ENCODE data around the gene ZNF655. TPM values are rescaled to one million over a fixed set of nuclear protein-coding genes. Genes with fewer than 3 reads are reported as not detected.
"Not testable (repeated sequence)": the region's sequence is repeated elsewhere in the genome, so short reads cannot be mapped to it uniquely, and the experiment has no call there.

ZNF655 gene
- total and polyA plus RNA-seq, 2 donors from 2014 or later, result 30.4 to 66.8 TPM

DNA sequence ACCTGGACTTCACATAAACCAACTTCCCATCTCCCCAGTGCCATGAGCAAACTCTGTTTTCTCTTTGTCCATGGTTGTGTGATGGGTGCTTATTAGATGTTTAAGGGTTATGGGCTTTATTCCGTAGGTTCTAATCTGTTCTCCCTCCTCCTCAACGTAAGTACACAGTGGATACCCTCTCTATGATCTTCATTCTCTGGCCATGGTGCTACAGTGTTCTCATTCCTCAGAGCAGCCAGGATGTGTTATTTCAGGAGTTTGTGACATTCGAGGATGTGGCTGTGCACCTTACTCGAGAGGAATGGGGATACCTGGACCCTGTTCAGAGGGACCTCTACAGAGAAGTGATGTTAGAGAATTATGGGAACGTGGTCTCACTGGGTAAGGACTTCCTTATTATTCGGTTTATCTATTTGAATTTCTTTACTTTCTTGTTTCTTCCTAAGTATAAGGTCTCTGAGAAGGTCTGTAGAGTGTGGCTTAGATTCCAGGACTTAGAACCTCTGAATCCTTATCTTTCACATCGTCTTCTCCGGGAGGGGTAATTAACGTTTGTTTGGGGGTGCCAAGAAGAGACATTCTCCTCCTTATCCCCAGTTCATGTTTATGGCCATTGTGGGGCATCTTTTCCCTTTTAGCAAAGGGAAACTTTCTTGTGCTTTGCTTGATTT lies 3.8 kb downstream of the ZNF655 start:
- TF ChIP-seq, protein P1, sequence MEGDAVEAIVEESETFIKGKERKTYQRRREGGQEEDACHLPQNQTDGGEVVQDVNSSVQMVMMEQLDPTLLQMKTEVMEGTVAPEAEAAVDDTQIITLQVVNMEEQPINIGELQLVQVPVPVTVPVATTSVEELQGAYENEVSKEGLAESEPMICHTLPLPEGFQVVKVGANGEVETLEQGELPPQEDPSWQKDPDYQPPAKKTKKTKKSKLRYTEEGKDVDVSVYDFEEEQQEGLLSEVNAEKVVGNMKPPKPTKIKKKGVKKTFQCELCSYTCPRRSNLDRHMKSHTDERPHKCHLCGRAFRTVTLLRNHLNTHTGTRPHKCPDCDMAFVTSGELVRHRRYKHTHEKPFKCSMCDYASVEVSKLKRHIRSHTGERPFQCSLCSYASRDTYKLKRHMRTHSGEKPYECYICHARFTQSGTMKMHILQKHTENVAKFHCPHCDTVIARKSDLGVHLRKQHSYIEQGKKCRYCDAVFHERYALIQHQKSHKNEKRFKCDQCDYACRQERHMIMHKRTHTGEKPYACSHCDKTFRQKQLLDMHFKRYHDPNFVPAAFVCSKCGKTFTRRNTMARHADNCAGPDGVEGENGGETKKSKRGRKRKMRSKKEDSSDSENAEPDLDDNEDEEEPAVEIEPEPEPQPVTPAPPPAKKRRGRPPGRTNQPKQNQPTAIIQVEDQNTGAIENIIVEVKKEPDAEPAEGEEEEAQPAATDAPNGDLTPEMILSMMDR (IDR thresholded peaks at IDR 0.05; ENCODE audit: borderline replicate concordance, extremely low read depth, insufficient read depth), result no peak
- DNase-seq, result no peak
- no peak overlapping the region for H3K27ac ChIP-seq (ENCODE audit: low read depth in 2 of 2, low read length in 2 of 2)
- H3K4me3 ChIP-seq (ENCODE audit: low read length in 3 of 3), result no peak overlapping the region
- H3K27me3 ChIP-seq (ENCODE audit: control insufficient read depth, insufficient read depth, low read length), result no peaks in the 10 kb centered on the region
- H3K4me1 ChIP-seq (ENCODE audit: control insufficient read depth in 2 of 3, insufficient read depth in 2 of 3, low read depth in 1 of 3, low read length in 3 of 3), result peaks cover 0 to 5% (median 4%) of the 10 kb centered on the region in 3 donors
- no peaks in the 10 kb centered on the region for H3K9me3 ChIP-seq (ENCODE audit: control insufficient read depth in 2 of 3, insufficient read depth in 1 of 3, low read length in 3 of 3)
- no peak overlapping the region for H3K9ac ChIP-seq (ENCODE audit: low read length in 3 of 3)
- no peak for FAIRE-seq
- intact Hi-C loops (cut with DNase I), result no loop called here
- peaks cover 21 to 55% (median 34%) of the 10 kb centered on the region in 3 donors for H3K36me3 ChIP-seq (ENCODE audit: control insufficient read depth in 2 of 3, insufficient read depth in 3 of 3, low read length in 3 of 3)

DNA sequence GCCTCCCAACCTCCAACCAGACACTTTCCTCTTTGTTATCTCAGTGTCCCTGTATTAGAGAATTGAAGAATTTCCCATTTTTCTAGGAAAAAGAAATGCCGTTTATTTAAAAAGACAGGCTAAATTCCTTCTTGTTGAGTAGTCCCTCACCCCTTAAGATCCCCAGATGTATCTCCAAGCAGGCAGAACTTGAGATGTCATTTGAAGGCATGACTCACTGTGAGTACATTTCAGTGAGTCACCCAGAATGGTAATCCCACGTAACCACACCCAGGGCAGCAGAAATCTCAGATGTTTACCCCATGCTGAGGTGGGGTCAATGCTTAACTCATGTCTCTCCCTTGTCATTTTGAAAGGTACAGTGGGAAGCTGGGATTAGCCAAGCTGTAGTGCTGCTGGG lies 4.4 kb downstream of the ZNF655 start:
- Histone ChIP-seq H3K9me3 (ENCODE audit: control insufficient read depth in 2 of 3, insufficient read depth in 1 of 3, low read length in 3 of 3) (no peaks in the 10 kb centered on the region), H3K36me3 (ENCODE audit: control insufficient read depth in 2 of 3, insufficient read depth in 3 of 3, low read length in 3 of 3) (peaks cover 21 to 55% (median 34%) of the 10 kb centered on the region in 3 donors), H3K4me1 (ENCODE audit: control insufficient read depth in 2 of 3, insufficient read depth in 2 of 3, low read depth in 1 of 3, low read length in 3 of 3) (peaks cover 0 to 4% (median 3%) of the 10 kb centered on the region in 3 donors), H3K27ac (ENCODE audit: low read depth in 2 of 2, low read length in 2 of 2) (no peak overlapping the region), H3K27me3 (ENCODE audit: control insufficient read depth, insufficient read depth, low read length) (no peaks in the 10 kb centered on the region), H3K9ac (ENCODE audit: low read length in 3 of 3) (no peak overlapping the region), H3K4me3 (ENCODE audit: low read length in 3 of 3) (no peak overlapping the region)
- FAIRE-seq (no peak), DNase-seq (no peak)
- intact Hi-C loops (cut with DNase I), result no loop called here
- TF ChIP-seq, protein P1 (IDR thresholded peaks at IDR 0.05; ENCODE audit: borderline replicate concordance, extremely low read depth, insufficient read depth), result no peak

DNA sequence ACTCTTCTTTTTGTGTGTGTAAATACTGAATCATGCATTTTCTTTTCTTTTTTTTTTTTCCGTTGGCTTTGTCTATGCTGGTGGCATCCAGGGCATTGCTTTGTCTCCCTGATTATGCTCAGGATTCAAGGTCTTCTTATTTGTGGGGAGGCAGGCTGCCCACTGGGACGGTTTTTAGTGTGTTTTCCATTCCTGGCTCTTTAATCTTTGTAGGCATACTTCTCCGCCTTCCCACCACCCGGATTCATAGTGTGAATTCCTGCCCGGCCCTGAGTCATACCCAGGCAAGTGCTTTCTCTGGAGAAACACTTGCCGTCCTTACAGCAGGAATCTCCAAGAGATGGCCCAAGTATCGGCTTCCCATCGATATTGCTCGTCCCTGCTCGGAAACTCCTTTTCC lies 5.2 kb downstream of the ZNF655 start:
- peaks cover 0 to 4% (median 3%) of the 10 kb centered on the region in 3 donors for H3K4me1 ChIP-seq (ENCODE audit: control insufficient read depth in 2 of 3, insufficient read depth in 2 of 3, low read depth in 1 of 3, low read length in 3 of 3)
- H3K9me3 ChIP-seq (ENCODE audit: control insufficient read depth in 2 of 3, insufficient read depth in 1 of 3, low read length in 3 of 3), result no peaks in the 10 kb centered on the region
- no peak for FAIRE-seq
- H3K4me3 ChIP-seq (ENCODE audit: low read length in 3 of 3), result no peak overlapping the region
- DNase-seq, result no peak
- TF ChIP-seq, protein P1 (IDR thresholded peaks at IDR 0.05; ENCODE audit: borderline replicate concordance, extremely low read depth, insufficient read depth), result no peak
- no peak overlapping the region for H3K27ac ChIP-seq (ENCODE audit: low read depth in 2 of 2, low read length in 2 of 2)
- no peaks in the 10 kb centered on the region for H3K27me3 ChIP-seq (ENCODE audit: control insufficient read depth, insufficient read depth, low read length)
- intact Hi-C loops (cut with DNase I), result no loop called here
- peaks cover 23 to 55% (median 36%) of the 10 kb centered on the region in 3 donors for H3K36me3 ChIP-seq (ENCODE audit: control insufficient read depth in 2 of 3, insufficient read depth in 3 of 3, low read length in 3 of 3)
- no peak overlapping the region for H3K9ac ChIP-seq (ENCODE audit: low read length in 3 of 3)

DNA sequence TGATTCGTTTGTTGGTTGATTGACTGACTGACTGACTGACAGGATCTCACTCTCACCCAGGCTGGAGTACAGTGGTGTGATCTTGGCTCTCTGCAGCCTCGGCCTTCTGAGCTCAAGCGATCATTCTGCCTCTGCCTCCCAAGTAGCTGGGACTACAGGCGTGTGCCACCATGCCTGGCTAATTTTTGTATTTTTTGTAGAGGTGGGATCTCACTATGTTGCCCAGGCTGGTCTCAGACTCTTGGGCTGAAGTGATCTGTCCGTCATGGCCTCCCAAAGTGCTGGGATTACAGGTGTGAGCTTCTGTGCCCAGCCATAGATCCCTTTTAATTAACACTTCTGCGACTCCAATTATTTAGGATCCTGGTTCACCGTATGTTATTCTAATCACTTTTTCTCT lies 10.3 kb downstream of the ZNF655 start:
- DNase-seq; H3K27me3 ChIP-seq (ENCODE audit: control insufficient read depth, insufficient read depth, low read length); intact Hi-C loops (cut with DNase I); H3K4me3 ChIP-seq (ENCODE audit: low read length in 3 of 3); H3K9me3 ChIP-seq (ENCODE audit: control insufficient read depth in 2 of 3, insufficient read depth in 1 of 3, low read length in 3 of 3); H3K4me1 ChIP-seq (ENCODE audit: control insufficient read depth in 2 of 3, insufficient read depth in 2 of 3, low read depth in 1 of 3, low read length in 3 of 3); H3K9ac ChIP-seq (ENCODE audit: low read length in 3 of 3); FAIRE-seq; H3K27ac ChIP-seq (ENCODE audit: low read depth in 2 of 2, low read length in 2 of 2): not testable (repeated sequence)
- peaks cover 19 to 48% (median 33%) of the 10 kb centered on the region in 3 donors for H3K36me3 ChIP-seq (ENCODE audit: control insufficient read depth in 2 of 3, insufficient read depth in 3 of 3, low read length in 3 of 3)

All from kidney (tissue), 14 donors.